Fibroblast of peridontal ligament (primary cell): ENCODE data around the gene FRMD1.

Experiments
- DNase-seq: peaks from one replicate; pipeline ENCODE4 v3.0.0-alpha.2; 2010; ENCODE audit errors: extremely low read depth

The FRMD1 gene

DNA sequence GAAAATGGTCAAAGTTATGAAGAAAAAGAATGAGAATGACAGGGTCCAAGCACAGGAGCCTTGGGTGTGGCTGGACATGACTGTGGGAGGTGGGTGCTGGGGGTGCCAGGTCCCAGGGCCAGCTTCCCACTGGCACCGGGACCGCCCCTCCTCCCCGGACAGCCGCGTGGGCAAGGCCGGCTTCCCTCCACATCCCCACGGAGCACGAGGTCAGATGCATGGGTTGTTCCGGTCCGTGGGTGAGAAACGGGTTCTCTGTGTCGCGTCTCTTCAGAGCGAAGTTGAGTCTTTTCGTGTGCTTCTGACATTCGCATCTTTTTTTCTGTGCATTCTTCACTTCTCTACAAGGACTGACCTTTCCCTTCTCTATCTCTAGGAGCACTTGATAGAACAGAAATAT is 51.5 kb downstream of the FRMD1 start:
- DNase-seq, result no peak

DNA sequence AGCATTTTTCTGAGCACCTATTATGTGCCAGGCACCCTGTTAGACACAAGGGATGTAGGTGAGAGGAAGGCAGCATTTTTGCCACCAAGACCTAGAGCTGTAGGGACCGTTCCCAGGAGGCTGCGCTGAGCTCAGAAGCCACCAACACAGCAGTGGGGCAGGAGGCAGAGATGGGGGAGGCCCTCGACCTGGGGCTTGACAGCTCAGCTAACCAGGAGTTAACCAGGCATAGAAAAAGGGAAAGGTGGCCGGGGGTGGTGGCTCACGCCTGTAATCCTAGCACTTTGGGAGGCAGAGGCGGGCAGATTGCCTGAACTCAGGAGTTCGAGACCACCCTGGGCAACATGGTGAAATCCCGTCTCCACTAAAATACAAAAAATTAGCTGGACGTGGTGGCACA is 52.1 kb downstream of the FRMD1 start:
- no peak for DNase-seq

DNA sequence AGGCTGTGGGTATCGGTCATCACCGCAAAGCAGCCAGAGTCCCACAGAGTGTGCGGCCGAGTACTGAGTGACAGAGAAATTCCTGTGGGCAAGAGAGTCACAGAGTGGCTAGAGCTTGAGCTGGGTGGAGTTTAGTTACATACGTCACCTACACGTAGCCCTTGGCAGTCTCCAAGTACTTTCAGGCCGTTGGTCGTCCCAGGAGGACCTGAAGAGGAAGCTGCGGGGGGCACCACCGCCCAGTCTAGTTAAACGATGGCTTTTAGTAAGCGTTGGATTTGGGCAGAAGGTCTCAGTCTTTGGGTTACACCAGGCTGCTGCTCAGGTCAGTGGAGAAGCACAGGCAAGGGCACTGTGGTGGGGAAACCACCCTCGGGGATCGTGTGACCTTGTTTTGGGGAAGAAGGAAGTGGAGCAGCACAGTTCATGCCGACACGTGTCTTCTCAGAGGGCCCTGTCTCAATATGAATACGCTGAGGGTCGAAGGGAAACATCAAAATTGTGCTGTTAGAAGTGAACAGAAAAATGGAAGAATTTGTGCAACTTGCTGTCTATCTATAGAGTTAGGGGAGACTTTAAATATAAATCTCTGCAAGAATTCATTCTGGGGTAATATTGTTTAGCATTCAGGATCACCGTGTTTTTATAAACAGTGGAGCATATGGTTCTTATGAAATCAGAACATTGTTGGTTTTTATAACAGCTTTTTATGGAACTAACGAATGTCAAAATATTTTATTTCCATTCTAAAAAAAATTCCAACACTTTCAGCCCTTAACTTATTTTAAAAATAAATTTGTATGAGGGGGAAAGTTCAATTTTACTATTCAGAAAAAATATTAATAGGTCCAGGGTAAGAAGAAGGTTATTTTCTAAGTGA is 52.9 kb downstream of the FRMD1 start:
- DNase-seq, result peak; percentile 30

DNA sequence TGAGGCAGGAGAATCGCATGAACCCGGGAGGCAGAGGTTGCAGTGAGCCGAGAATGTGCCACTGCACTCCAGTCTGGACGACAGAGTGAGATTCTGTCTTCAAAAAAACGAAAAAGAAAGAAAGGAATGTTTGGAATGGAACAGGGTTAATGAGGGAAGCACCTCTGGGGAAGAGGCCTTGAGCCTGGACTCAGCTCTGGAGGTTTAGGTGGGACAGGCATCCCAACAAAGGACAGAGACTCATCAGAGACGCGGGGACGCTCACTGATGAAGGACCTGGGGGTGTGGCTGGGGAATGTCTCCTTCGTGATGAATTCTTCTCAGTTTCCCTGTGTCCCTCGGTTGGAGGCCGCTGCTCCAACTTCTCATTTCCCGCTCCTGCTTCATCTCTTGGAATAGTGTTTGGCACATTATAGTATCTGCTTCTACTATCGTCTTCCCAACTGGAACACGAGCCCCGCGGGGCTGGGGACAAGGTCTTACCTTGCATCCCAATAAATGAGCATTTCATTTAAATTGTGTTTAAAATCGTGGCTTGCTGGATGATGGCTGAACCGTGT is 54.0 kb downstream of the FRMD1 start:
- DNase-seq, result no peak

DNA sequence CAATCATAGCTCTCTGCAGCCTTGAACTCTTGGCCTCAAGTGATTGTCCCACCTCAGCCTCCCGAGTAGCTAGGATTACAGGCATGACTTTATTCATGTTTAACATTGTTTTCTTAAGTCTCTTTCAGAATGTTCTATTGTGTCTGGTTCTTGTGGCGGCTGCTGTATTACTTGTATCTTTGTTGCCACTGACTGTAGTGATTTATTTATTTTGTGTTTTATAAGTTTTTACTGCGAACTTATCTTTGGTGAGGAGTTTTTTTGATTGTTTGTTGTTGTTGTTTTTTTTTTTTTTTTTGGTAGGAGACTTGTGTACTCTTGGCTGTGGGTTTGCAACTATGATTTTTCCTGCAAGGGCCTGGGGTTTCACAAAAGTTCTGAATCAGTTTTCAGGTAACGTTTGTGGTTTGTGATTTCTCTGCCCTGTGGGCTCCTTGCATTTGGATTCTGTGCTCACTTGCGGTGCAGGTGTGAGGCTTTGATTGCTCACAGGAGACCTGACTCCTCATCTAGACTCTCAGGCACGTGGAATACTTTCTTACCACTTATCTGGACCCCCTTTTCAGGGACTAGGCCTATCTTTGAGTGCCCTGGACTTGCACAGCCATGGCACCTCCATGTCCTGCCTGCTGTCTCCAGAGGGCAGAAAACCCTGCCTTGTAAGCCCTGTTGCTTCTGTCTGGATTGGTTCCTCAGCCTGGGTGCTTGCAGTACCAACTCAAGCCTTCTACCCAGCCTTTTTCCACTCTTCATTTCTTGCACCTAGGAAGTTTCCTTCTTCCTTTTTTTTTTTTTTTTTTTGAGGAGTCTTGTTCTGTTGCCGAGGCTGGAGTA is 56.3 kb downstream of the FRMD1 start:
- no peak for DNase-seq

DNA sequence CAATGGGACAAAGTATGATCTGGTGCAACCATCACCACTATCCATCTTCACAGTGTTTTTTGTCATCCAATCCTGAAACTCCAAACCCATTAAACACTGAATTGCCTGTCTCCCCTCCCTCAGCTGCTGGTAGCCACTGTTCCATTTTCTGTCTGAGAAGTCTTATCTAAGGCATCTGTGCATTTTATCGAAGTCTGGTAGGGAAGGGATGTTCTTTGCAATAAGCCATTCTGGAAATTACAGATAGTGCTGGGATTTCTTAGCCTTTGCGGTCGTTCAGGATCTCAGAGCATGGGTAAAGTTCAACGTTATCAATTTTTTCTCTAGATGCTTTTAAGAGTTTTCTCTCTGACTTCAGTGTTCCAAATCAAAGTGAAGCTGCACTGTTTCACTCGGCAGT is 57.4 kb downstream of the FRMD1 start:
- no peak for DNase-seq

DNA sequence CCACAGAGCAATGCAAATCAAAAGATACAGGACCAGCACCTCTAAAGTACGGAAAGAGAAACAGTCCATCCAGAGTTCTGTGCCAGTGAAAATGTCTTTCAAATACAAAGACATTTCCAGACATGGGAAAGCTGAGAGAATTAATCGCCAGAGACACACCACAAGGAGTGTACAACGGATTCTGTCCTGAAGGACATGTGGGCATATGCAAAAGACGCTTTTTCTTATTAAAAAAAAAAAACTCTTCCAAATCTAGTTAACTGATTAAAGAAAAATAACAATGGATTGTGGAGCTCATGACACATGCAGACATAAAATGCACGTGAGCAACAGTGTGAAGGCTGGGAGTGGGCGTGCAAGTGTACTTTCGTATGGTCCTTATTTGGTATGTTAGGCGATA is 58.8 kb downstream of the FRMD1 start:
- no peak for DNase-seq

DNA sequence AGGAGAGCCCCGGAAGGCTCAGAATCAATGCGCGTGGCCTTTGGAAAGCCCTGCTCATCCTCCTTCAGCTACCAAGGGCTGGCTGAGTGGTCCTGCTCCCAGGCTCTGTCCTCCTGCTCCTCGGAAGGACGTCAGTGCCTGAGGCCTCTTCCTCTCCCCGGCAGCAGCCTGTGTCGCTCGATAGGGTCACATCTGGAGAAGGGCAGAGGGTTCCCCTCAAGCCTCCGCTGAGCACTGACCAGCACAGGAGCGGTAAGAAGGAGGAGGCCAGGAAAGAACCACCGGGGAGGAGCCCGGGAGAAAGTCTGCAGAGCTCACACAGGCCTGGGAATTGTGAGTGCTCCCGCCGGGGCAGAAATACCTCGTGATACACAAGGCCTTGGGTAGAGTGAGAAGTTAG is 60.3 kb downstream of the FRMD1 start:
- no peak for DNase-seq

DNA sequence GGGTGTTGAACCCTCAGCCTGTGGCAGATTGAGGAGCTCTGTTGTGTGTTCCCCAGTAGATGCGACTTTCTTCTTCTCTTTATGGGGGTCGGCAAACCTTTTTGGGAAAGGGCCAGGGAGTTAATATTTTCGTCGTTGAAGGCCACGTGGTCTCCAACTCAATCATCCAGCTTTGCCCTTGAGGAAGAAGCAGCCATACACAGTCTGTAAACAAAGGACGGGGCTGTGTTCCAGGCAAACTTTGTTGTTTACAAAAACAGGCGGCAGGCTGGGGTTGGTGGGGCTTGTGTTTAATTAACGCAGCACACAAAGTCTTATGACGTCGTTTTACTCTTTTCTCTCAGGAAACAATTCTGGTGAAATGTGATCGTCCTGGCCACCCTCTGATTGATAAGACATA is 61.4 kb downstream of the FRMD1 start:
- DNase-seq, result no peak

DNA sequence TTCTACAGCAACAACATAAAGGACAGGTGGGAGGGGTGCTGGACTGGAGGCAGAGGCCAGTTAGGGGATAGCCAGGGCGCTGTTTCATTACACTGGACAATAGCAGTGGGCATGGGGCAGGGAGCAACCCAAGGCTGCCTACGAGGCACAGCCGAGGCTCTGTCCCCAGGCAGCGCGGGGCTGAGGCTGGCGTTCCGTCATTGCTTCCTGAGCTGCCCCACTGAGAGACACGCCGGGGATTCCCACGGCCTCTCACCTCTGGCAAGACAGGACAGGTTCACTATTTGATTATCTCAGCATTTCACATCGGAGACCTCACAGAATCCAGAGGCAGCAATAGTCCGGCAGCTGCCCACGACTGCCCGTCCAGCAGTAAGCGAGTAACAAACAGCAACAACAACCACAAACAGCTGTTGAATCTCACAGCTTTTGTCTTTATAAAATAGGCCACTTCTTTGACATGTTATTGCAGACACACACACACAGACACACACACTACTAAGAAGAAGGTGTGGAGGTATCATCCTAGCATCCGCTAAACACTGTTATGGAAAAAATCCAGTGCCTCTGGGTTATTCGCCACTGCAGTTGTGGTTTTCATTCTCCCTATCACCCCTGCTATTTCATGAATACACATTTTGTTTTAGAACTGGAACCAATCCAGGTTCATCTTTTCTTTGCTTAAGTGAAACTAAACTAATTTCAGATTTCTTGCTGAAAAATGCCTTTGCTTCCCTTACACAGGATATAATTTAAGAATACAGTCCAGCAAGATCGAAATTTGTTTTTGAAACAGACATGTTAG is 62.1 kb downstream of the FRMD1 start:
- DNase-seq, result peak; percentile 51

DNA sequence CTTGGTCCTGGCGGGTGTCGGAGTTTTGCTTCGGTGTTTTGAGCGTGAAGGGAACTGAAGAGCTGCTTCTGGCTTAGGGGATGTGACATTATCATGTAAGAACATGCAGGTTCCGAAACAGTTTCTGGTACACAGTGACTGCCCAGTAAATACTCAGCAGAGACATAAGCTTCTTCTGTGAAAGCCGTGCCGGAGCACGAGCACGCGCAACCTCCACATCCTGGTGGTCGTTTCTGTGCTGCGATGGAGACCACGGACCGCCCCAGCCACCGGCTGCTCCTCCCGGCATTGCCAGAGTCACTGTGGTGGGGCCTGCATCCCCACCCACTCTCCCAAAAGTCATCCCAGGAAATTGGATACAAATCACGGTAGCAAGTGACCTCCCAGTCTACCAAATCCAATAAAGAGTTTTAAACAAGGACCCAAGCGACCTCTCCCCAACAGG is 62.8 kb downstream of the FRMD1 start:
- no peak for DNase-seq

DNA sequence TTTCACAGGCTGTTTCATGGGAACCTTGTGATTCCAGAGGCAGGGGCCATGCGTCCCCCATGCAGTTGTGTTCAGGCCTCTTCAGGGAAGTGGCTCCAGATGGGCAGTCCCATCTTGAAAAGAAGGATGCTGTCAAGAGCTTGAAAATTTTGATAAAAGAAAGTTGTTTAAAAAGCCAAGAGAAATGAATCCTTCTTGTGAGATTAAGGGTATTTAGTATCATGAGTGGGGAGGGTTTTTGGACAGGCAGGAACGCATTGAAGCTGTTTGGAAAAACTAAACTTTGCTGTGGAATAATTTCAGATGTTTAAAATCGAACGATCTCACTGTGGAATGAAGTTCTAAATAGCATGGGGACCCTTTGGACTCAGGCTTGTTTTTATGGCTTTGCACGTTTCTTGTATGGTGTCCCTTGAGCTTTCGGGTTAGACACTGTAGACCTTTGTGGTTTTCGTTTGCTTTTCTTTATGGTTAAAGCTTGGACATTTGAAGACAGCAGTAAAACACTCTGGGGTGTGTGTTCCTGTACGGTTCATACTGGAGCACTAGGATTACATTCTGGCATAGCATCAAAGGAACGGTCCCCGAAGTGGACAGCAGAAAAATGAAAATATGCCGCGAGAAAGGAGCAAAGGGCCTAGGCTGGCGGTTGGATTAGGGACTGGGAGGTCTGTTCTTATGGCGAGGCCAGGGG is 63.4 kb downstream of the FRMD1 start:
- DNase-seq, result peak; percentile 55

DNA sequence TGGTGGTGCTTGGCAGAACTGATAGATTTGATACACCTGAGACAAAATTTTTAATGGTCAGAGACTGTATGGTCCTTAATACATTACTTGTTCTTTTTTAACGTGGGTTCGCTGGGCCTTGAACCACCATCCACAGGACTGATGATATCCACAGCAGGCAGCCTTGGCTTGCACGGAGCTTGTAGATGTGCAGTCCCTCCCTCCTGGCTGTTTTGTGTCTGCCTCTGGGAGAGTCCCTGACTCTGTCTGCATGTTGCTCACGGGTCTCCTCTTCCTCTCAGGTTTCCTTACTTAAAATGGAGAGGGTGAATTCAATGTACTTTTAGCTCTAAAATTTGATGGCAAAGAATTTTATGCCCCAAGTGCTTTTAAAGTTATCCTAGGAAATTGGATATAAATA is 64.0 kb downstream of the FRMD1 start:
- no peak for DNase-seq

DNA sequence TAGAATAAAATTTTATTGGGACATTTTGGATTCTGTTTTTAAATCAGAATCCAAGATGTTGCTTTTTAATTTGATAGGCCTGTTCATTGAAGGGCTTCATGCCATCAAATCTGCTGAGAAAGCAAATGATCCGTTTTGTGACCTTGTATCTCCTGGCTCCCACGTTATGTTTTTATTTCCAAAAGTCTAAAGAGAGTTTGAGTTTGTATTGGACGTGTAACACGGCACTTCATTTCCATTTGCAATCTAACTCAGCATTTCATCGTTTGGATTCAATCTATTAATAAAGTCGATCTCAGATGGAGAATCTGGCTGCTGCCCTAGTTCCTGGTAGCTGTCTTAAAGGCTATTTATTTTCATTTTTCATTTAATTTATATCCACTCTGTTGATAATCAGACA is 64.6 kb downstream of the FRMD1 start:
- DNase-seq, result no peak

DNA sequence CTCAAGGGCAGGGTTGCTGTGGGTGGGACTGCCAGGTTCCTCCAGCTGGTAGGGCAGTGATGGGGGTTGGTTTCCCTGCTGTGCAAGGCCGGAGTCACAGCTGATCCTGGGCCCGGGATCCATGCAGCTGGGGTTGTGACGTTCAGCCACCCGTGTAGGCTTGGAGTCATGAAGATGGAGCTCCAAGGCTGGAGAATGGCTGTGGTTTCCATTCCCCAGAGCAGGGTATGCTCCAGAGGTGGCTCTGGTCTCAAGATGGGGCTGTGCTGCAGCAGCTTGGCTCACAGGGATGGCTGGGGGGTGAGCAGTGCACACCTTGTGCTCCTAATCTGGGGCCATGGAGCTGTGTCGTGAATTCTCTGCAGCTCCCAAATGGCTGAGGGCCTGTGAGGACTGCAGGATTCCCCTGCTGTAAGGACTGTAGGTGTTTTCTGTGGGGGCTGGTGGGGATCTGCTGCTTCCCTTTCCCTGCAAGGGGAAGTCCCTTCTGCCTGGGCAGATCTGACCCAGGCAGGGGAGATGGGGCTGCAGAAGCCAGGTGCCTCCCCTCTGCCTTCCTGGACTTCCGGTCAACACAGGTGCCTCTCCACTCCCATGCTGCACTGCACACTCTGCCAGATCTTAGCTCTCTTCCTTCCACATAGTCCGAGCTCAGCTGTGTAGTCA is 65.6 kb downstream of the FRMD1 start:
- no peak for DNase-seq

DNA sequence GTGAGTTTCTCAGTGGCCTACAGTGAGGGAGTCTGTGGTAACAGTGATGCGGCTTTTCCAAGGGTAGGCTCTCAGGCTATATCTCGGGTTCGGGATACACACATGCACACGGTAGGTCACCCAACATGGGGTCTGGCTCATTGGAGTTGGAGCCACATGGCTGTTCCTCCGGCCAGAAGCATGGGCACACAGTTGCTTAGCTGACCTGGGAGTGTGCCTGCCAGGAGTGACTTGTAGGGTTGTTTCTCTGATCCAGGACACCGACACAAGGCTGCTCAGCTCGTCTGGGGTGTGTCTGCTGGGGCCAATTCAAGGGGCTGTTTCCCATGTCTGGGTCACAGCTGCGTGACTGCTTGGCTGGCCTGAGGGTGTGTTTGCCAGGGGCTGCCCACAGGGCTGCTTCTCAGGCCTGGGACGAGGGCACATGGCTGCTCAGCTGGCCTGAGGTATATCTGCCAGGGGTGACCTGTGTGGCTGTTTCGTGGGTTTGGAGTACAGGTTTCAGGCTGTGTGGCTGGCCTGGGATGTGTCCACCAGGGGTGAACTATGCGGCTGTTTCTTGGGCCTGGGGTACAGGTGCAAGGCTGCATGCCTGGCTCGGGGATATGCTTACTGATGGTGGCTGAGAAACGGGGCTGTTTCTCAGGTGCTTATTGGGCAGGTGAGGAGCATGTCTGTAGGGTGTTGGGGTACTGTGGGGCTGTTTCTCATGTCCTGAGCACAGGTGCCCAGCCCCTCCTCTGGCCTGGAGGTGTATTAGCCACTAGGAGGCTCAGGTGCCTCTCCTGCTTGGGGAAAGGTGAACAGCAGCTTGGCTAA is 66.4 kb downstream of the FRMD1 start:
- no peak for DNase-seq

DNA sequence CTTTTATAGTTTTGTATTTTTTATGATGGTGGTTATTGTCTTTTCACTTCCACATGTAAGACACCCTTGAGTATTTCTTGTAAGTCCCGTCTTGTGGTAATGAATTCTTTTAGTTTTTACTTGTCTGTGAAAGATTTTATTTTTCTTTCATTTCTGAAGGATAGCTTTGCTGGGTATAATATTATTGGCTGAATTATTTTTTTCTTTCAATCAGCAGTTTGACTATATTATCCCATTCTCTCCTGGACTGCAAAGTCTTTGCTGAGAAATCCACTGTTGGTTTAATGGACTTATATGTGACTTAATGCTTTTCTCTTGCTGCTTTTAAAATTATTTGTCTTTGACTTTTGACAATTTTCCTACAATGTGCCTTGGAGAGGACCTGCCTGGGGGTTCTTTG is 67.7 kb downstream of the FRMD1 start:
- DNase-seq, result no peak

DNA sequence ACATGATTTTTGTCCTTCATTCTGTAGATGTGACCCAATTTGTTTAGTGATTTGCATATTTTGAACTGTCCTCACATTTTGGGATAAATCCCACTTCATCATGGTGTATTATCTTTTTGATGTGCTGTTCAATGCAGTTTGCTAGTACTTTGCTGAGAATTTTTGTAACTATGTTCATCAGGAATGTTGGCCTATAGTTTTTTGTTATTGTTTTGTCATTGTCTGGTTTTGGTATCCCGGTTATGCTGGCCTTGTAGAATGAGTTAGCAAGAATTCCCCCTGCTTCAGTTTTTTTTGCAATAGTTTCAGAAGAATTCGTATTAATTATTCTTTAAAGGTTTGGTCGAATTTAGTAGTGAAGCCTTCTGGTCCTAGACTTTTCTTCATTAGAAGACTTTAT is 69.7 kb downstream of the FRMD1 start:
- DNase-seq, result peak; percentile 47

DNA sequence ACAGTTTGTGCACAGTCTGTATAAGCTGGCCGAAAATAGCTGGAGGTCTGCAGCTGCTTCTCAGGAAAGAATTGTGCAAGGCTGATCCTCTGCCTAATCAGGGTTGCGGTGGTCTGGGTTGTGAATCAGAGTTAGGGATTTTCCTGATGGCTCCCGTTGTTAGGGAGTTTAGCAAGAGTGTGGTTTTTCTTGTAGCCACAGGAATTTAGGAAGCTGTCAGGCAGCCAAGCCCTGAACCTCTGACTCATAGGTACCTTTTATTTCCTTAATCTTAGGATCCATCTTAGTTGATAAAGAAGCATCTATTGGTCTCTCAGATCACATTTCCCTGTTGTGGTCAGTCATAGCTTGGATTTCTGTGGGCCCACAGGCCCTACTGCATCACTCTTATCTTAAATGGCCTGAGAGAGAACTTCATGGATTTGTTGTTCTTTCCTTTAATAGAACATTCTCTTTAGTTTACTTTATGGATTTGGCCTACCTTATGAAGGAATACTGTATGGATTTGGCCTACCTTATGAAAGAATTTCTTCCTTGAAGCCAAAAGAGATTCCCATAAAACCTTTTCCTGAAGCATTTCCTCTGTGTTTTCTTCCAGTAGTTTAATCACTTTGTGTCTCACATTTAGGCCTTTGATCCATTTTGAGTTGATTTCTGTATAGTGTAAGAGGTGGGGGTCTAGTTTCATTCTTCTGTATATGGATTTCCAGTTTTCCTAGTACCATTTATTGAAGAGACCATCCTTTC is 71.2 kb downstream of the FRMD1 start:
- DNase-seq, result peak; percentile 99
